AG04450 (cell line): ENCODE measurements around the gene TIGD3. TPM values are rescaled to one million over a fixed set of nuclear protein-coding genes. Genes with fewer than 3 reads are reported as not detected.

Experiments
- CTCF ChIA-PET: fragments of 300-600, 350-600 bp; formaldehyde crosslinking; extraction: SDS; loops from one replicate; lab custom pipeline; 2022; ENCODE audit warnings: antibody characterized with exemption, inconsistent platforms; lab: Charles Lee
- POLR2A ChIA-PET: fragments of 350-600 bp; formaldehyde crosslinking; extraction: SDS; loops from one replicate; lab custom pipeline; 2021; ENCODE audit warnings: antibody characterized with exemption, inconsistent platforms; lab: Yijun Ruan, JAX
- DNase-seq: peaks from one replicate; pipeline ENCODE4 v3.0.0-alpha.2; 2011; ENCODE audit warnings: low read depth, low spot score
- H3K27ac ChIP-seq: one replicate; pipeline ENCODE4 v1.5.1; 2012; ENCODE audit warnings: low read depth, low read length, control low read depth
- H3K27me3 ChIP-seq: one replicate; pipeline ENCODE4 v1.6.0; 2012; ENCODE audit warnings: low read length; ENCODE audit not compliant: control insufficient read depth, insufficient read depth
- H3K4me3 ChIP-seq: 2 replicates; pipeline ENCODE4 v1.5.1; 2011; ENCODE audit warnings: mild to moderate bottlenecking, low read depth, low read length, control low read depth
- H3K9me3 ChIP-seq: 2 replicates; pipeline ENCODE4 v1.5.1; 2012; ENCODE audit warnings: low read length; ENCODE audit not compliant: control insufficient read depth, insufficient read depth
- CTCF ChIP-seq: IDR thresholded peaks from 2 replicates; pipeline ENCODE4 v1.5.1; 2011; ENCODE audit warnings: low read depth, low read length, control low read depth, inconsistent platforms
- polyA plus RNA-seq: library from polyadenylated mRNA; depleted of rRNA; stranded (reverse); fragments of >200 nt; gene quantifications from 2 replicates; pipeline ENCODE4 v1.2.3, GENCODE V29; 2011

TIGD3 gene
- polyA plus RNA-seq, 1 experiment, result 0.07 TPM

- ChIA-PET POLR2A (interaction anchor here (0.5 to 1.3 kb wide), 3 partner anchors 8 to 50 kb away, joined by 4 to 6 read pairs (median 5); partner anchors contain the start of gene NEAT1), CTCF (interaction anchor here (0.6 to 3.2 kb wide), 3 partner anchors 25 to 169 kb away, joined by 3 to 18 read pairs (median 3); no protein-coding TSS in a partner anchor)
- no peaks in the 10 kb centered on the region for H3K27me3 ChIP-seq
- peak overlapping the region; percentile 31 for H3K27ac ChIP-seq
- H3K4me3 ChIP-seq, result peak overlapping the region; percentile 38
- no peak for DNase-seq
- no peak for TF ChIP-seq CTCF
- no peaks in the 10 kb centered on the region; the same call in 1 of the 2 replicates for H3K9me3 ChIP-seq
These were observed 35.8 kb downstream of the TIGD3 start for GRCh38 chr11:65390099-65390941.

- no peaks in the 10 kb centered on the region for H3K27me3 ChIP-seq
- ChIA-PET CTCF (interaction anchor here (0.6 to 3.2 kb wide), 2 partner anchors 25 to 168 kb away, joined by 3 to 18 read pairs; no protein-coding TSS in a partner anchor), POLR2A (interaction anchor here (1.3 kb wide), 1 partner anchor 32 kb away, joined by 6 read pairs; the partner anchor contains the start of gene NEAT1)
- peak; percentile 4; the same call in 1 of the 2 replicates for TF ChIP-seq CTCF
- H3K9me3 ChIP-seq, result no peaks in the 10 kb centered on the region; the same call in 1 of the 2 replicates
- DNase-seq, result no peak
- peak overlapping the region; percentile 31 for H3K27ac ChIP-seq
- peak overlapping the region; percentile 38 for H3K4me3 ChIP-seq
These were observed 36.4 kb downstream of the TIGD3 start for GRCh38 chr11:65390996-65391395.

- ChIA-PET POLR2A (interaction anchor here (0.7 kb wide), 1 partner anchor 112 kb away, joined by 5 read pairs; no protein-coding TSS in a partner anchor), CTCF (interaction anchor here (3.2 kb wide), 1 partner anchor 23 kb away, joined by 18 read pairs; no protein-coding TSS in a partner anchor)
- DNase-seq, result no peak
These were observed 37.8 kb downstream of the TIGD3 start for GRCh38 chr11:65392186-65392829.

GRCh38 chr11:65392899-65393298 lies 38.3 kb downstream of the TIGD3 start:
- Histone ChIP-seq H3K4me3 (no peak overlapping the region), H3K27ac (no peak overlapping the region), H3K9me3 (no peaks in the 10 kb centered on the region), H3K27me3 (no peaks in the 10 kb centered on the region)
- no peak for DNase-seq
- ChIA-PET CTCF (interaction anchor here (3.2 kb wide), 1 partner anchor 23 kb away, joined by 18 read pairs; no protein-coding TSS in a partner anchor), POLR2A (interaction anchor here (0.7 kb wide), 1 partner anchor 111 kb away, joined by 5 read pairs; no protein-coding TSS in a partner anchor)
- no peak for TF ChIP-seq CTCF

More at GRCh38 chr11:65392186-65392829, 37.8 kb downstream of the TIGD3 start:
- Histone ChIP-seq H3K27me3 (no peaks in the 10 kb centered on the region), H3K4me3 (no peak overlapping the region), H3K27ac (no peak overlapping the region), H3K9me3 (no peaks in the 10 kb centered on the region)
- TF ChIP-seq CTCF, result no peak
